Osteoblast (primary cell): Measurements from ENCODE around the gene ACVR1C. TPM values are rescaled to one million over a fixed set of nuclear protein-coding genes. Genes with fewer than 3 reads are reported as not detected.

Source experiments
- DNase-seq: peaks from one replicate; pipeline ENCODE4 v3.0.0; 2011; ENCODE audit warnings: low spot score, mixed read lengths; ENCODE audit not compliant: insufficient read length; ENCODE audit errors: missing footprints
- H2AFZ ChIP-seq: 2 replicates; pipeline ENCODE4 v1.6.0; 2011; ENCODE audit warnings: mild to moderate bottlenecking, low read length
- H3K27ac ChIP-seq: 2 replicates; pipeline ENCODE4 v1.5.1; 2011; ENCODE audit warnings: mild to moderate bottlenecking, low read depth, low read length, moderate library complexity
- H3K27me3 ChIP-seq: 2 replicates; pipeline ENCODE4 v1.6.0; 2012; ENCODE audit warnings: mild to moderate bottlenecking, control low read depth, inconsistent platforms, low read length, moderate library complexity; ENCODE audit not compliant: insufficient read depth
- H3K36me3 ChIP-seq: 2 replicates; pipeline ENCODE4 v1.5.1; 2011; ENCODE audit warnings: mild to moderate bottlenecking, low read length, control low read depth, moderate library complexity; ENCODE audit not compliant: insufficient read depth
- H3K4me1 ChIP-seq: 2 replicates; pipeline ENCODE4 v1.5.1; 2011; ENCODE audit warnings: mild to moderate bottlenecking, low read length, control low read depth, moderate library complexity; ENCODE audit not compliant: insufficient read depth
- H3K4me2 ChIP-seq: 2 replicates; pipeline ENCODE4 v1.6.0; 2011; ENCODE audit warnings: mild to moderate bottlenecking, low read length; ENCODE audit not compliant: insufficient read depth
- H3K4me3 ChIP-seq: fragments of 200-600 bp; sonication (generic); 3 replicates; pipeline ENCODE4 v1.5.1; 2012; ENCODE audit warnings: mild to moderate bottlenecking, low read length, inconsistent platforms; ENCODE audit not compliant: insufficient read depth
- H3K79me2 ChIP-seq: 2 replicates; pipeline ENCODE4 v1.6.0; 2012; ENCODE audit warnings: mild to moderate bottlenecking, low read length, control low read depth, inconsistent platforms; ENCODE audit not compliant: insufficient read depth
- H3K9me3 ChIP-seq: 2 replicates; pipeline ENCODE4 v1.5.1; 2011; ENCODE audit warnings: low read depth, low read length, control low read depth
- H4K20me1 ChIP-seq: 2 replicates; pipeline ENCODE4 v1.6.0; 2012; ENCODE audit warnings: mild to moderate bottlenecking, low read length, control low read depth; ENCODE audit not compliant: insufficient read depth
- CTCF ChIP-seq: IDR thresholded peaks from 2 replicates; pipeline ENCODE4 v1.5.1; 2011; ENCODE audit warnings: mild to moderate bottlenecking, low read depth, low read length, moderate library complexity; ENCODE audit errors: extremely low read depth
- total RNA-seq: library from RNA; depleted of rRNA; stranded (reverse); fragments of >200 nt; gene quantifications from 2 replicates; pipeline ENCODE4 v1.2.3, GENCODE V29; 2012

Gene ACVR1C
- total RNA-seq, 1 donor: 0.36 TPM

DNA sequence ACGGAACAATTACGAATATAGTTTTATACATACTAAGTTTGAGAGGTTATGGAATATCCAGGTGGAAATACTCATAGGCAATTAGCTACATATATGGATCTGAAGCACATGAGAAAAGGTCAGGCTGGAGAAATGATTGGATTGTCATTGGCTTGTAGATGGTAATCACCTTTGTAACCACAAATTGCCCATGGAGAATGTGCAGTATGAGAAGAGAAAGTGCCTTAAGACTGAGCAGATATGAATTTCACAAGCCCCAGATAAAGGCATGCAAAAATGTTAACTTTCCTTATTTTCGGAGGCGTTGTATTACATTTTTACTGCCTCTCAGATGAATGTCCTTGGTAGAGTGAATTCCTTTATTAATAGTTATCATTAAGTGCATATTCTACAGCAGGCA lies 33.1 kb upstream of the ACVR1C start:
- Histone ChIP-seq H3K79me2 (no peaks in the 10 kb centered on the region), H3K4me2 (no peak overlapping the region), H3K4me3 (no peak overlapping the region), H4K20me1 (no peaks in the 10 kb centered on the region), H3K27ac (no peak overlapping the region), H3K36me3 (no peaks in the 10 kb centered on the region), H3K4me1 (no peaks in the 10 kb centered on the region), H3K9me3 (no peaks in the 10 kb centered on the region), H3K27me3 (no peaks in the 10 kb centered on the region), H2AFZ (no peak overlapping the region)
- TF ChIP-seq CTCF: no peak
- DNase-seq: no peak

GRCh38 chr2:157657858-157658257 lies 29.2 kb upstream of the ACVR1C start:
- Histone ChIP-seq H3K4me1 (no peaks in the 10 kb centered on the region), H2AFZ (no peak overlapping the region), H3K36me3 (no peaks in the 10 kb centered on the region), H3K27ac (no peak overlapping the region), H3K4me2 (no peak overlapping the region), H3K9me3 (no peaks in the 10 kb centered on the region), H3K27me3 (no peaks in the 10 kb centered on the region), H4K20me1 (no peaks in the 10 kb centered on the region), H3K4me3 (no peak overlapping the region), H3K79me2 (no peaks in the 10 kb centered on the region)
- peak; percentile 36 for DNase-seq
- no peak for TF ChIP-seq CTCF

- H3K27me3 ChIP-seq: no peaks in the 10 kb centered on the region
- no peak for DNase-seq
- no peaks in the 10 kb centered on the region for H3K79me2 ChIP-seq
- no peaks in the 10 kb centered on the region for H3K36me3 ChIP-seq
- no peaks in the 10 kb centered on the region for H3K9me3 ChIP-seq
- no peak for TF ChIP-seq CTCF
- no peak overlapping the region for H3K27ac ChIP-seq
- H3K4me2 ChIP-seq: no peak overlapping the region
- no peak overlapping the region for H2AFZ ChIP-seq
- H3K4me3 ChIP-seq: no peak overlapping the region
- no peaks in the 10 kb centered on the region for H3K4me1 ChIP-seq
- no peaks in the 10 kb centered on the region for H4K20me1 ChIP-seq
Observed at GRCh38 chr2:157657101-157657500, 28.4 kb upstream of the ACVR1C start.

DNA sequence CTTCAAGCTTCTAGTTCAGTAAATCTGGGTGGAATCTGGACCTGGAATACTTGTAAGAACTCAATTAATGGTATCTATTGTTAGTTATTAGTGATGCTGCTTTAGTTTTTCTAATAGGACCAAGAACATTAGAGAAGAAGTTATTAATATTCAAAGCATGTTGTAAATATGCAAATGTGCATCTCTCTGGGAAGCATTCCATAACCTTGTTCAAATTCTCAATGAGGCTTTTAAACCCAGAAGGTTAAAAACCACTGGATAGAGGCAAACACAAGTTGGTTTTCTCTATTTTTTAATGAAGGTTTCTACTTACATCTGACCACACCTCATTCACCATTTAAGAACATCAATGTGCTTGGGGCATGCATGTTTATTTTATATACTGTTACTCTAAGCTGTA lies 16.1 kb upstream of the ACVR1C start:
- TF ChIP-seq CTCF: no peak
- no peaks in the 10 kb centered on the region for H4K20me1 ChIP-seq

More for the DNA sequence above, 16.1 kb upstream of the ACVR1C start:
- Histone ChIP-seq H3K36me3 (no peaks in the 10 kb centered on the region), H3K9me3 (no peaks in the 10 kb centered on the region), H2AFZ (no peak overlapping the region), H3K27me3 (no peaks in the 10 kb centered on the region), H3K27ac (no peak overlapping the region), H3K4me3 (no peak overlapping the region), H3K4me2 (no peak overlapping the region), H3K4me1 (no peaks in the 10 kb centered on the region), H3K79me2 (no peaks in the 10 kb centered on the region)
- DNase-seq: no peak
